Panc1 (cell line): ENCODE data around the gene DPP9. TPM values are rescaled to one million over a fixed set of nuclear protein-coding genes. Genes with fewer than 3 reads are reported as not detected.

ENCODE experiments used
- ATAC-seq: fragments of 200-7000 bp; cut with Tn5 transposase; 2 replicates; pipeline ENCODE4 v1.9.1; 2020; ENCODE audit warnings: mild to moderate bottlenecking, moderate library complexity
- BruUV-seq: library from RNA; stranded (reverse); fragments of 400-500 nt; replicated peaks from 2 replicates; lab custom pipeline; 2021; lab: Mats Ljungman, UMichigan
- CTCF ChIA-PET: fragments of 300-600 bp; sonication (Branson Sonifier 250); formaldehyde crosslinking; loops from one replicate; lab custom pipeline; 2022; ENCODE audit warnings: antibody characterized with exemption; lab: Charles Lee
- POLR2A ChIA-PET: fragments of 300-600 bp; sonication (Branson Sonifier 250); formaldehyde crosslinking; loops from one replicate; lab custom pipeline; 2022; ENCODE audit warnings: antibody characterized with exemption; lab: Charles Lee
- DNase-seq: peaks from one replicate; pipeline ENCODE4 v3.0.0-alpha.2; 2010; ENCODE audit warnings: low read depth, low spot score
- H3K27ac ChIP-seq: 2 replicates; pipeline ENCODE4 v1.5.1; 2011; ENCODE audit warnings: mild to moderate bottlenecking, low read length, inconsistent platforms
- H3K27me3 ChIP-seq: fragments of 200-500 bp; sonication (Bioruptor generic); 2 replicates; pipeline ENCODE4 v1.6.0; 2014; ENCODE audit warnings: low read length, inconsistent platforms; ENCODE audit not compliant: control insufficient read depth, insufficient read depth
- H3K36me3 ChIP-seq: fragments of 200-500 bp; sonication (Bioruptor generic); 2 replicates; pipeline ENCODE4 v1.5.1; 2014; ENCODE audit warnings: inconsistent platforms, mild to moderate bottlenecking, low read length, moderate library complexity; ENCODE audit not compliant: control insufficient read depth, insufficient read depth
- H3K4me1 ChIP-seq: 2 replicates; pipeline ENCODE4 v1.5.1; 2011; ENCODE audit warnings: inconsistent platforms, mild to moderate bottlenecking, low read length, moderate library complexity; ENCODE audit not compliant: control insufficient read depth, insufficient read depth
- H3K4me3 ChIP-seq, 2 experiments: 2 replicates each; pipeline ENCODE4 v1.5.1; 2011 to 2012; ENCODE audit warnings: low read depth in 2 of 2, low read length in 2 of 2, mild to moderate bottlenecking in 2 of 2, inconsistent platforms in 1 of 2, moderate library complexity in 1 of 2
- H3K9me3 ChIP-seq: fragments of 200-500 bp; sonication (Bioruptor generic); 2 replicates; pipeline ENCODE4 v1.5.1; 2014; ENCODE audit warnings: low read depth, mild to moderate bottlenecking, inconsistent platforms, low read length, moderate library complexity; ENCODE audit not compliant: control insufficient read depth, insufficient read depth
- POLR2AphosphoS5 ChIP-seq: IDR thresholded peaks from 2 replicates; pipeline ENCODE4 v1.6.1; 2012; ENCODE audit warnings: mild to moderate bottlenecking, low read depth, low read length, moderate library complexity
- SIN3A ChIP-seq: IDR thresholded peaks from 2 replicates; pipeline ENCODE4 v1.6.1; 2012; ENCODE audit warnings: low read depth, mild to moderate bottlenecking, low read length, moderate library complexity, borderline replicate concordance; ENCODE audit not compliant: insufficient read depth
- TCF7L2 ChIP-seq: IDR thresholded peaks from 2 replicates; pipeline ENCODE4 v1.6.1; 2011; ENCODE audit warnings: mild to moderate bottlenecking, low read depth, low read length, inconsistent platforms
- in situ Hi-C: cut with HindIII; loops from 2 replicates; pipeline ENCODE4 v1.10.0; 2016; ENCODE audit warnings: low sequenced_read_pairs, low pct_unique_long_range_greater_than_20kb
- intact Hi-C: fragments of 100-400 bp; cut with micrococcal nuclease; formaldehyde crosslinking; loops from one replicate; pipeline ENCODE4 v1.10.0; 2022; ENCODE audit not compliant: unreplicated experiment
- total RNA-seq: library from RNA; stranded (reverse); gene quantifications from one replicate; pipeline ENCODE4 v1.2.1, GENCODE V29; 2021; ENCODE audit not compliant: unreplicated experiment
- TF ChIP-seq, protein P1 (sequence below): fragments of 450-650 bp; IDR thresholded peaks from 2 replicates; pipeline ENCODE4 v1.5.1; 2017; ENCODE audit warnings: mild to moderate bottlenecking
- TF ChIP-seq, protein P2 (sequence below), 2 experiments: IDR thresholded peaks; 2 replicates each; pipeline ENCODE4 v1.6.1; 2011 to 2012; ENCODE audit warnings: low read depth in 2 of 2, control low read depth in 1 of 2, low read length in 1 of 2, mild to moderate bottlenecking in 1 of 2, moderate library complexity in 1 of 2; ENCODE audit not compliant: insufficient read depth in 1 of 2

The DPP9 gene
- total RNA-seq, 1 experiment from 2014 or later, result 108 TPM

DNA sequence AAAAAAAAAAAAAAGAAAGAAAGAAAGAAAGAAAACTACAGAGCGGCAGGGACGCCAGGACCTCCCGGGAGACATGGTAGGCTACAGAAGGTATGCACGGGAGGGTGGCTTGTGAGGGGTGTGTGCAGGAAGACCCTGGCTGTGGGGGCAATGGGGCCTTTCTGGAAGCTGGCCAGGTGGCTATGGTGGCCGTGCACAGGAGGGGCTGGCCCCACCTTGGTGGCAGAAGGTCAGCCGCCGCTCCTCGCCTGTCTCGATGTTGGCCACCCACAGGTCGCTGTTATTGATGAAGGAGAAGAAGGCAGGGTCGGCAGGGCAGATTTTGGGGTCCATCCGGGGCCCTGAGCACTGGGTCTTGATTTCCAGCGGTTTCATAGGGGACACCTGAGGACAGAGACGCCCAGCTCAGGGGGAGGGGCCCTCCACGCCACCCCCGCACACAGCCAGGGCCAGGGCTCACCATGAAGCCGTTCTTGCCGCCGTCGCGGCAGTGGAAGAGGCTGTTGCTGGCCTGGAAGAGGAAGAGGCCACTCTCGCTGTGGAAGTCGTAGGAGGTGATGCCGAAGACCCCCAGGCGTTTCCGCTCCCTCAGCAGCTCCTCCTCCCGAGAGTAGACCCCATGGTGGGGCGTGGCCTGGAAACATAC lies 19.8 kb downstream of the DPP9 start:
- intact Hi-C loops, result no loop called here
- no peak for TF ChIP-seq POLR2AphosphoS5
- TF ChIP-seq SIN3A, result no peak
- TF ChIP-seq, protein P1, sequence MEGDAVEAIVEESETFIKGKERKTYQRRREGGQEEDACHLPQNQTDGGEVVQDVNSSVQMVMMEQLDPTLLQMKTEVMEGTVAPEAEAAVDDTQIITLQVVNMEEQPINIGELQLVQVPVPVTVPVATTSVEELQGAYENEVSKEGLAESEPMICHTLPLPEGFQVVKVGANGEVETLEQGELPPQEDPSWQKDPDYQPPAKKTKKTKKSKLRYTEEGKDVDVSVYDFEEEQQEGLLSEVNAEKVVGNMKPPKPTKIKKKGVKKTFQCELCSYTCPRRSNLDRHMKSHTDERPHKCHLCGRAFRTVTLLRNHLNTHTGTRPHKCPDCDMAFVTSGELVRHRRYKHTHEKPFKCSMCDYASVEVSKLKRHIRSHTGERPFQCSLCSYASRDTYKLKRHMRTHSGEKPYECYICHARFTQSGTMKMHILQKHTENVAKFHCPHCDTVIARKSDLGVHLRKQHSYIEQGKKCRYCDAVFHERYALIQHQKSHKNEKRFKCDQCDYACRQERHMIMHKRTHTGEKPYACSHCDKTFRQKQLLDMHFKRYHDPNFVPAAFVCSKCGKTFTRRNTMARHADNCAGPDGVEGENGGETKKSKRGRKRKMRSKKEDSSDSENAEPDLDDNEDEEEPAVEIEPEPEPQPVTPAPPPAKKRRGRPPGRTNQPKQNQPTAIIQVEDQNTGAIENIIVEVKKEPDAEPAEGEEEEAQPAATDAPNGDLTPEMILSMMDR, result no peak
- TF ChIP-seq, protein P2, sequence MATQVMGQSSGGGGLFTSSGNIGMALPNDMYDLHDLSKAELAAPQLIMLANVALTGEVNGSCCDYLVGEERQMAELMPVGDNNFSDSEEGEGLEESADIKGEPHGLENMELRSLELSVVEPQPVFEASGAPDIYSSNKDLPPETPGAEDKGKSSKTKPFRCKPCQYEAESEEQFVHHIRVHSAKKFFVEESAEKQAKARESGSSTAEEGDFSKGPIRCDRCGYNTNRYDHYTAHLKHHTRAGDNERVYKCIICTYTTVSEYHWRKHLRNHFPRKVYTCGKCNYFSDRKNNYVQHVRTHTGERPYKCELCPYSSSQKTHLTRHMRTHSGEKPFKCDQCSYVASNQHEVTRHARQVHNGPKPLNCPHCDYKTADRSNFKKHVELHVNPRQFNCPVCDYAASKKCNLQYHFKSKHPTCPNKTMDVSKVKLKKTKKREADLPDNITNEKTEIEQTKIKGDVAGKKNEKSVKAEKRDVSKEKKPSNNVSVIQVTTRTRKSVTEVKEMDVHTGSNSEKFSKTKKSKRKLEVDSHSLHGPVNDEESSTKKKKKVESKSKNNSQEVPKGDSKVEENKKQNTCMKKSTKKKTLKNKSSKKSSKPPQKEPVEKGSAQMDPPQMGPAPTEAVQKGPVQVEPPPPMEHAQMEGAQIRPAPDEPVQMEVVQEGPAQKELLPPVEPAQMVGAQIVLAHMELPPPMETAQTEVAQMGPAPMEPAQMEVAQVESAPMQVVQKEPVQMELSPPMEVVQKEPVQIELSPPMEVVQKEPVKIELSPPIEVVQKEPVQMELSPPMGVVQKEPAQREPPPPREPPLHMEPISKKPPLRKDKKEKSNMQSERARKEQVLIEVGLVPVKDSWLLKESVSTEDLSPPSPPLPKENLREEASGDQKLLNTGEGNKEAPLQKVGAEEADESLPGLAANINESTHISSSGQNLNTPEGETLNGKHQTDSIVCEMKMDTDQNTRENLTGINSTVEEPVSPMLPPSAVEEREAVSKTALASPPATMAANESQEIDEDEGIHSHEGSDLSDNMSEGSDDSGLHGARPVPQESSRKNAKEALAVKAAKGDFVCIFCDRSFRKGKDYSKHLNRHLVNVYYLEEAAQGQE (IDR thresholded peaks at IDR 0.05; ENCODE audit: insufficient read depth in 1 of 2, low read depth in 2 of 2, low read length in 1 of 2), result no peak
- no peak for TF ChIP-seq TCF7L2
- Histone ChIP-seq H3K4me3 (no peak overlapping the region), H3K4me1 (no peaks in the 10 kb centered on the region), H3K36me3 (peaks cover 2% of the 10 kb centered on the region; the same call in 1 of the 2 replicates), H3K9me3 (no peaks in the 10 kb centered on the region), H3K27ac (no peak overlapping the region), H3K27me3 (no peaks in the 10 kb centered on the region)
- DNase-seq (no peak), ATAC-seq (no peak)
- in situ Hi-C loops, result no loop called here
- POLR2A ChIA-PET, result no interaction called here
- BruUV-seq, result no TSS peak
- CTCF ChIA-PET, result no interaction called here

- peaks cover 2% of the 10 kb centered on the region; the same call in 1 of the 2 replicates for H3K36me3 ChIP-seq
- ATAC-seq, result no peak
- H3K4me3 ChIP-seq, result no peak overlapping the region
- H3K9me3 ChIP-seq, result no peaks in the 10 kb centered on the region
- intact Hi-C loops (no loop called here), in situ Hi-C loops (no loop called here)
- H3K4me1 ChIP-seq, result no peaks in the 10 kb centered on the region
- DNase-seq, result no peak
- BruUV-seq, result no TSS peak
- no peak overlapping the region for H3K27ac ChIP-seq
- no peak for TF ChIP-seq POLR2AphosphoS5
- TF ChIP-seq TCF7L2, result no peak
- TF ChIP-seq SIN3A, result no peak
- TF ChIP-seq, protein P2 (IDR thresholded peaks at IDR 0.05; ENCODE audit: insufficient read depth in 1 of 2, low read depth in 2 of 2, low read length in 1 of 2), result no peak
- TF ChIP-seq, protein P1, result no peak
- H3K27me3 ChIP-seq, result no peaks in the 10 kb centered on the region
- ChIA-PET CTCF (no interaction called here), POLR2A (no interaction called here)
Measured at GRCh38 chr19:4702764-4703163, 20.9 kb downstream of the DPP9 start.
